A673 (cell line): Measurements from ENCODE around the gene TMEM91. TPM values are rescaled to one million over a fixed set of nuclear protein-coding genes. Genes with fewer than 3 reads are reported as not detected.

Experiments
- BruUV-seq: library from RNA; stranded (reverse); fragments of 400-500 nt; replicated peaks from 2 replicates; lab custom pipeline; 2021; lab: Mats Ljungman, UMichigan
- CTCF ChIA-PET: fragments of 300-600 bp; sonication (Branson Sonifier 250); formaldehyde crosslinking; loops from one replicate; lab custom pipeline; 2022; ENCODE audit warnings: antibody characterized with exemption; lab: Charles Lee
- POLR2A ChIA-PET: fragments of 300-600 bp; sonication (Branson Sonifier 250); formaldehyde crosslinking; loops from one replicate; lab custom pipeline; 2022; ENCODE audit warnings: antibody characterized with exemption; ENCODE audit not compliant: low non-redundant PET; lab: Charles Lee
- DNase-seq: peaks from one replicate; pipeline ENCODE4 v3.0.0-alpha.2; 2015; ENCODE audit warnings: low spot score
- H3K27ac ChIP-seq: fragments of 200-600 bp; sonication (generic); 2 replicates; pipeline ENCODE4 v1.5.1; 2016; ENCODE audit warnings: mixed run types, low read depth, mild to moderate bottlenecking, mixed read lengths, antibody characterized with exemption, low read length; ENCODE audit not compliant: poor library complexity, severe bottlenecking
- H3K27me3 ChIP-seq: fragments of 200-600 bp; sonication (generic); replicated peaks from 2 replicates; pipeline ENCODE4 v1.6.1; 2017; ENCODE audit warnings: mixed run types, low read depth, mild to moderate bottlenecking, mixed read lengths, antibody characterized with exemption, low read length; ENCODE audit not compliant: insufficient read depth, poor library complexity
- H3K36me3 ChIP-seq: fragments of 200-600 bp; sonication (generic); 2 replicates; pipeline ENCODE4 v1.6.1; 2016; ENCODE audit warnings: mixed run types, mild to moderate bottlenecking, mixed read lengths, antibody characterized with exemption, low read length; ENCODE audit not compliant: insufficient read depth, poor library complexity, severe bottlenecking
- H3K4me1 ChIP-seq: fragments of 200-600 bp; sonication (generic); 2 replicates; pipeline ENCODE4 v1.6.1; 2017; ENCODE audit warnings: mixed run types, mild to moderate bottlenecking, mixed read lengths, antibody characterized with exemption, low read length; ENCODE audit not compliant: insufficient read depth, poor library complexity, severe bottlenecking
- H3K4me3 ChIP-seq: fragments of 200-600 bp; sonication (generic); 2 replicates; pipeline ENCODE4 v1.5.1; 2016; ENCODE audit warnings: low read depth, mixed run types, mild to moderate bottlenecking, mixed read lengths, low read length; ENCODE audit not compliant: poor library complexity, severe bottlenecking
- H3K9me3 ChIP-seq: fragments of 200-600 bp; sonication (generic); 2 replicates; pipeline ENCODE4 v1.6.1; 2016; ENCODE audit warnings: mixed run types, low read depth, mild to moderate bottlenecking, mixed read lengths, antibody characterized with exemption, low read length; ENCODE audit not compliant: poor library complexity, severe bottlenecking
- CTCF ChIP-seq: fragments of 300-800, 200-600 bp; sonication (generic); conservative IDR thresholded peaks from 2 replicates; pipeline ENCODE4 v1.5.1; 2017; ENCODE audit warnings: low read depth, mild to moderate bottlenecking, antibody characterized with exemption, low read length, moderate library complexity, mixed read lengths
- EZH2 ChIP-seq: fragments of 200-600 bp; sonication (generic); IDR thresholded peaks from 2 replicates; pipeline ENCODE4 v1.6.1; 2017; ENCODE audit warnings: borderline replicate concordance, low read depth, mild to moderate bottlenecking, mixed read lengths, antibody characterized with exemption, low read length; ENCODE audit not compliant: poor library complexity, severe bottlenecking
- intact Hi-C: fragments of 100-400 bp; cut with micrococcal nuclease; formaldehyde crosslinking; loops from one replicate; pipeline ENCODE4 v1.10.0; 2022; ENCODE audit not compliant: unreplicated experiment
- total RNA-seq: library from RNA; stranded (reverse); gene quantifications from 2 replicates; pipeline ENCODE4 v1.2.3, GENCODE V29; 2021

TMEM91 gene
- total RNA-seq, 1 experiment from 2014 or later: 4.9 TPM

GRCh38 chr19:41355035-41355434, 21.3 kb upstream of the TMEM91 start:
- intact Hi-C loops: no loop called here
- no peak for DNase-seq
- Histone ChIP-seq H3K27ac (peak overlapping the region; percentile 22), H3K4me1 (peaks cover 11% of the 10 kb centered on the region), H3K4me3 (no peak overlapping the region), H3K27me3 (no peaks in the 10 kb centered on the region), H3K36me3 (no peaks in the 10 kb centered on the region), H3K9me3 (no peaks in the 10 kb centered on the region)
- ChIA-PET POLR2A (no interaction called here), CTCF (interaction anchor here (0.6 kb wide), 1 partner anchor 12 kb away, joined by 3 read pairs; no protein-coding TSS in a partner anchor)
- no peak for TF ChIP-seq CTCF
- TF ChIP-seq EZH2: no peak
- BruUV-seq: no TSS peak

- intact Hi-C loops: no loop called here
- Histone ChIP-seq H3K36me3 (no peaks in the 10 kb centered on the region), H3K4me1 (peaks cover 5% of the 10 kb centered on the region), H3K4me3 (no peak overlapping the region), H3K27ac (peak overlapping the region; percentile 22), H3K27me3 (no peaks in the 10 kb centered on the region), H3K9me3 (no peaks in the 10 kb centered on the region)
- POLR2A ChIA-PET: no interaction called here
- DNase-seq: no peak
- BruUV-seq: no TSS peak
- CTCF ChIA-PET: no interaction called here
- TF ChIP-seq EZH2: no peak
- TF ChIP-seq CTCF: no peak
Observed at GRCh38 chr19:41355802-41356201, 20.5 kb upstream of the TMEM91 start.

- no peak for DNase-seq
- TF ChIP-seq CTCF (no peak), EZH2 (no peak)
- BruUV-seq: no TSS peak
- ChIA-PET POLR2A (interaction anchor here (0.6 kb wide), 1 partner anchor 107 kb away, joined by 5 read pairs; no protein-coding TSS in a partner anchor), CTCF (no interaction called here)
- Histone ChIP-seq H3K36me3 (no peaks in the 10 kb centered on the region), H3K27ac (no peak overlapping the region), H3K27me3 (no peaks in the 10 kb centered on the region), H3K9me3 (no peaks in the 10 kb centered on the region), H3K4me3 (no peak overlapping the region), H3K4me1 (peaks cover 4% of the 10 kb centered on the region)
- intact Hi-C loops: no loop called here
Observed at GRCh38 chr19:41356984-41357739, 19.2 kb upstream of the TMEM91 start.
